Ishikawa (cell line): ENCODE results near the gene SLC12A7.

Source experiments
- CEBPB ChIP-seq: IDR thresholded peaks from 2 replicates; pipeline ENCODE4 v1.6.1; 2012
- CREB1 ChIP-seq: IDR thresholded peaks from 2 replicates; pipeline ENCODE4 v1.6.1; 2012; ENCODE audit warnings: low read depth
- EGR1 ChIP-seq: IDR thresholded peaks from 2 replicates; pipeline ENCODE4 v1.6.1; 2012
- EP300 ChIP-seq: IDR thresholded peaks from 2 replicates; pipeline ENCODE4 v1.6.1; 2012; ENCODE audit warnings: borderline replicate concordance
- FOXM1 ChIP-seq: IDR thresholded peaks from 2 replicates; pipeline ENCODE4 v1.6.1; 2012; ENCODE audit warnings: low read depth, borderline replicate concordance
- NFIC ChIP-seq: IDR thresholded peaks from 2 replicates; pipeline ENCODE4 v1.6.1; 2012
- RAD21 ChIP-seq: IDR thresholded peaks from 2 replicates; pipeline ENCODE4 v1.6.1; 2012; ENCODE audit warnings: low read depth
- TAF1 ChIP-seq: IDR thresholded peaks from 2 replicates; pipeline ENCODE4 v1.6.1; 2012; ENCODE audit warnings: low read depth, mild to moderate bottlenecking
- TCF12 ChIP-seq: IDR thresholded peaks from 2 replicates; pipeline ENCODE4 v1.6.1; 2012; ENCODE audit warnings: low read depth
- TEAD4 ChIP-seq: IDR thresholded peaks from 2 replicates; pipeline ENCODE4 v1.6.1; 2012
- YY1 ChIP-seq: IDR thresholded peaks from 2 replicates; pipeline ENCODE4 v1.6.1; 2012; ENCODE audit warnings: low read depth
- ZBTB7A ChIP-seq: IDR thresholded peaks from 2 replicates; pipeline ENCODE4 v1.6.1; 2012; ENCODE audit warnings: low read depth
- TF ChIP-seq, protein P1 (sequence below): IDR thresholded peaks from 2 replicates; pipeline ENCODE4 v1.6.1; 2012
- TF ChIP-seq, protein P2 (sequence below): IDR thresholded peaks from 2 replicates; pipeline ENCODE4 v1.6.1; 2012
- TF ChIP-seq, protein P3 (sequence below): IDR thresholded peaks from 2 replicates; pipeline ENCODE4 v1.6.1; 2012; ENCODE audit warnings: low read depth, mild to moderate bottlenecking

SLC12A7 gene

DNA sequence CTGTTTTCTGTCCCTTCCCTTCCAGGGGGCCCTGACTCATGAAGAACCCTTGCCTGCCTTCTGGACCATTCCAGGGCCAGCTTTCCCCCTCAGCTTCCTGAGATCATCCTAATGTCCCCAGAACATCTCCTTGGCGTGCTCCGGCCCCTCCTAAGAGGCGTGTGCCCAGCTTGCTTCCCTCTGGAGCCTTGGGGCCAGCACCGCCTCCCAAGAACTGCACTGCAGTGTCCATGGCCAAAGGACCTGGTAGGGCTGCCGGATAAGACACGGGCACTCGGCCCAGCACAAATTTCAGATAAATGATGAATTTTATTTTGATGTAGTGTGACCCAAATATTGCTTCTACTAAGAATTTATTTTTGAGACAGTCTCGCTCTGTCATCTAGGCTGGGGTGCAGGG lies 20.7 kb upstream of the SLC12A7 start:
- TF ChIP-seq EP300 (no peak), TEAD4 (no peak), EGR1 (no peak), TCF12 (no peak), FOXM1 (no peak), CEBPB (no peak), RAD21 (no peak), YY1 (no peak)

DNA sequence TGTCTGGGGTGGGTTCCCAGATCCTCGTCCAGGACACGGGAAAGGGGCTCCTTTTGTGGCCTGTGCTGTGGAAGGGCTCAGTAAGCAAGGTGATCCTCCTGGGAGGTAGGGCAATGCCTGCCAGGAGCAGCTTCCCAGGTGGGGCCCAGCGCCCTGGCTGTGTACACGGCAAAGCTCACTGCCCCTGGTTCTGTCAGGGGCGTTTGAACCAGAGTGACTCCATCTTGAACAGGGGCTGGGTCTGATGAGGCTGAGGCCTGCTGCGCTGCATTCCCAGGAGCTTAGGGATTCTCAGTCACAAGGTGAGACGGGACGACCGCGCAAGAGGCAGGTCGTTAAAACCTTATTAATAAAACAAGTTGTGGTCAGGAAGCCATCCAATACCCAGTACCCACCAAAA lies 19.9 kb upstream of the SLC12A7 start:
- no peak for TF ChIP-seq ZBTB7A
- TF ChIP-seq, protein P1, sequence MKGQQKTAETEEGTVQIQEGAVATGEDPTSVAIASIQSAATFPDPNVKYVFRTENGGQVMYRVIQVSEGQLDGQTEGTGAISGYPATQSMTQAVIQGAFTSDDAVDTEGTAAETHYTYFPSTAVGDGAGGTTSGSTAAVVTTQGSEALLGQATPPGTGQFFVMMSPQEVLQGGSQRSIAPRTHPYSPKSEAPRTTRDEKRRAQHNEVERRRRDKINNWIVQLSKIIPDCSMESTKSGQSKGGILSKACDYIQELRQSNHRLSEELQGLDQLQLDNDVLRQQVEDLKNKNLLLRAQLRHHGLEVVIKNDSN = no peak
- TF ChIP-seq TAF1 = no peak
- no peak for TF ChIP-seq CREB1
- TF ChIP-seq EP300 = no peak

DNA sequence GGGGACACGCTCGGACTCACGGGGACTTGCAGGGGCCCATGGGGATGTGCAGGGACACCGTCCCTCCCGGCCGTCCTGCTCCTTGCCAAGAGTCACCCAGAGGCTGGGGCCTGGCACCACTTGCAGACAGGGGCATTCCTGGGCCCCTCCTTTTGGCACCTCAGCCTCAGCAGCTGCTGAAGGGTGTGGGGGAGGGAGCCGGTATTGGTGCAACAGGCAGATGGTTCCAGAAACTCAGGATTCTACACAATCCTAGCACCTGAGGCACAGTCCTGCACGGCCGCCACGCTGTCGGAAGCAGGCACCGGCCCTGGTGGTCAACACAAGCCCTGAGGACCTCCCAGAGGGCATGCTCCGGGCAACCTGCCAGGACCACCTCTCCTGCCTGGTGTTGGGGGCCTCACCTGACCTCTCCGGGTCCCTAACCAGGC lies 19.3 kb upstream of the SLC12A7 start:
- 0 out of 2 replicates have a peak, but pooled peaks have one; percentile 12 for TF ChIP-seq NFIC
- TF ChIP-seq, protein P2, sequence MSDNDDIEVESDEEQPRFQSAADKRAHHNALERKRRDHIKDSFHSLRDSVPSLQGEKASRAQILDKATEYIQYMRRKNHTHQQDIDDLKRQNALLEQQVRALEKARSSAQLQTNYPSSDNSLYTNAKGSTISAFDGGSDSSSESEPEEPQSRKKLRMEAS = no peak
- no peak for TF ChIP-seq ZBTB7A
- no peak for TF ChIP-seq EP300

DNA sequence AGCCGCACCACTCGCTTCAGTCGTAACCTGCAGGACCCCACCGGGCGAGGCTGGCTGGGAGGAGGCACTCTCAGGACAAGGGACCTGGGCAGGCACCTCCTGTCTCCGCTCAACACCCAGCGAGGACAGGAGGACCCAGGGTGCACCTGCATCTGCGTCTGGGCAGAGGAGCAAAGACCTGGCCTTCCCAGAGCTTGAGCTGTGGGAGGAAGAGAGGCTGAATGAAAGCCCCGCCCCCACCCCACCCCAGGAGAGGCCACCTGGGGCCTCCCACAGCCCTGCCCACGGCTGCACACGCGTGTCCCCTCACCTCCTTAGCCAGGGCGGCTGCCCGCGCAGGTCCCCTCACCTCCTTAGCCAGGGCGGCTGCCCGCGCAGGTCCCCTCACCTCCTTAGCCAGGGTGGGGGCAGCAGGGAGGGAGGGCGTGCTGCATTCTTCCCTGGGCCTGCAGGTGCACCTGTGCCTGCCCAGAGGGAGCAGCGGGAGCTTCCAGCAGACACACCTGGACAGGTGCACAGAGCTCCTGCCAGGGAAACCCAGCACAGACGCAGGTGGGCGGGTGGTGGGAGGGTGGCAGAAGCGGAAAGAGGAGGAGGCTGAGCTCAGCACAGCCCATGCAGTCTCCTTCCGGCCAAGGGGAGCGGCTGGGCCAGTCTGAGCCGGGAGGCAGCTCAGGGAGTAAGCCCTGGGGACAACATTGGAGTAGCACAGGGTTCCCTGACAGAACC lies 18.5 kb upstream of the SLC12A7 start:
- TF ChIP-seq EGR1 = peak; percentile 82
- peak; percentile 72 for TF ChIP-seq EP300
- TF ChIP-seq, protein P2 = peak; percentile 69; the same call in 1 of the 2 replicates
- TF ChIP-seq CEBPB = no peak
- TF ChIP-seq TEAD4 = peak; percentile 82
- TF ChIP-seq, protein P1 = peak; percentile 35
- TF ChIP-seq YY1 = peak; percentile 41; the same call in 1 of the 2 replicates
- peak; percentile 11; the same call in 1 of the 2 replicates for TF ChIP-seq RAD21
- peak; percentile 70 for TF ChIP-seq NFIC
- TF ChIP-seq, protein P3, sequence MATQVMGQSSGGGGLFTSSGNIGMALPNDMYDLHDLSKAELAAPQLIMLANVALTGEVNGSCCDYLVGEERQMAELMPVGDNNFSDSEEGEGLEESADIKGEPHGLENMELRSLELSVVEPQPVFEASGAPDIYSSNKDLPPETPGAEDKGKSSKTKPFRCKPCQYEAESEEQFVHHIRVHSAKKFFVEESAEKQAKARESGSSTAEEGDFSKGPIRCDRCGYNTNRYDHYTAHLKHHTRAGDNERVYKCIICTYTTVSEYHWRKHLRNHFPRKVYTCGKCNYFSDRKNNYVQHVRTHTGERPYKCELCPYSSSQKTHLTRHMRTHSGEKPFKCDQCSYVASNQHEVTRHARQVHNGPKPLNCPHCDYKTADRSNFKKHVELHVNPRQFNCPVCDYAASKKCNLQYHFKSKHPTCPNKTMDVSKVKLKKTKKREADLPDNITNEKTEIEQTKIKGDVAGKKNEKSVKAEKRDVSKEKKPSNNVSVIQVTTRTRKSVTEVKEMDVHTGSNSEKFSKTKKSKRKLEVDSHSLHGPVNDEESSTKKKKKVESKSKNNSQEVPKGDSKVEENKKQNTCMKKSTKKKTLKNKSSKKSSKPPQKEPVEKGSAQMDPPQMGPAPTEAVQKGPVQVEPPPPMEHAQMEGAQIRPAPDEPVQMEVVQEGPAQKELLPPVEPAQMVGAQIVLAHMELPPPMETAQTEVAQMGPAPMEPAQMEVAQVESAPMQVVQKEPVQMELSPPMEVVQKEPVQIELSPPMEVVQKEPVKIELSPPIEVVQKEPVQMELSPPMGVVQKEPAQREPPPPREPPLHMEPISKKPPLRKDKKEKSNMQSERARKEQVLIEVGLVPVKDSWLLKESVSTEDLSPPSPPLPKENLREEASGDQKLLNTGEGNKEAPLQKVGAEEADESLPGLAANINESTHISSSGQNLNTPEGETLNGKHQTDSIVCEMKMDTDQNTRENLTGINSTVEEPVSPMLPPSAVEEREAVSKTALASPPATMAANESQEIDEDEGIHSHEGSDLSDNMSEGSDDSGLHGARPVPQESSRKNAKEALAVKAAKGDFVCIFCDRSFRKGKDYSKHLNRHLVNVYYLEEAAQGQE = no peak
- TF ChIP-seq ZBTB7A = peak; percentile 56; the same call in 1 of the 2 replicates
- peak; percentile 58; the same call in 1 of the 2 replicates for TF ChIP-seq TAF1
- TF ChIP-seq CREB1 = no peak
- peak; percentile 99 for TF ChIP-seq TCF12
- no peak for TF ChIP-seq FOXM1

DNA sequence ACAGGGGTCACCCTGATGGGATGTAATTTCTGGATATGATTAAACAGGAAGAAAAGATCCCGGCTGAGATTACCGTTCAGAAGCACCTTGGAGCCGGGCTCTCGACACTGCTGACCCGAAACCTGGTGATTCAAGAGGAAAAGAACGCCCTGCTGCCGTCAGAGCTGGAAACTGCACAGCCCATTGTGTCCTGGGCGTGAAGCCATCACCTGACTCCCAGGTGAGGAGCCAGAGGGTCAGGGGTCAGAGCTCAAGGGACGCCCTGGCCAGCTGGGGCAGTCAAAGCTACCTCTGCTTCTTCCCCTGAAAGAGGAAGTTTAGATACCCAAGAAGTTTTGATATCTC lies 17.8 kb upstream of the SLC12A7 start:
- TF ChIP-seq ZBTB7A = no peak
- TF ChIP-seq NFIC = peak; percentile 56
- no peak for TF ChIP-seq CEBPB
- TF ChIP-seq, protein P3 = no peak
- no peak for TF ChIP-seq EGR1
- TF ChIP-seq, protein P2 = peak; percentile 47; the same call in 1 of the 2 replicates
- peak; percentile 91 for TF ChIP-seq TCF12
- peak; percentile 55 for TF ChIP-seq TEAD4
- 0 out of 2 replicates have a peak, but pooled peaks have one; percentile 31 for TF ChIP-seq CREB1
- TF ChIP-seq TAF1 = no peak
- TF ChIP-seq RAD21 = peak; percentile 1; the same call in 1 of the 2 replicates
- TF ChIP-seq FOXM1 = peak; percentile 46; the same call in 1 of the 2 replicates
- peak; percentile 62; the same call in 1 of the 2 replicates for TF ChIP-seq EP300
- TF ChIP-seq, protein P1 = peak; percentile 77
- no peak for TF ChIP-seq YY1
